ENCODE results near the gene MYCL. TPM values are rescaled to one million over a fixed set of nuclear protein-coding genes. Genes with fewer than 3 reads are reported as not detected.

The MYCL gene
- total RNA-seq, 1 experiment from 2014 or later, result 31.0 TPM

DNA sequence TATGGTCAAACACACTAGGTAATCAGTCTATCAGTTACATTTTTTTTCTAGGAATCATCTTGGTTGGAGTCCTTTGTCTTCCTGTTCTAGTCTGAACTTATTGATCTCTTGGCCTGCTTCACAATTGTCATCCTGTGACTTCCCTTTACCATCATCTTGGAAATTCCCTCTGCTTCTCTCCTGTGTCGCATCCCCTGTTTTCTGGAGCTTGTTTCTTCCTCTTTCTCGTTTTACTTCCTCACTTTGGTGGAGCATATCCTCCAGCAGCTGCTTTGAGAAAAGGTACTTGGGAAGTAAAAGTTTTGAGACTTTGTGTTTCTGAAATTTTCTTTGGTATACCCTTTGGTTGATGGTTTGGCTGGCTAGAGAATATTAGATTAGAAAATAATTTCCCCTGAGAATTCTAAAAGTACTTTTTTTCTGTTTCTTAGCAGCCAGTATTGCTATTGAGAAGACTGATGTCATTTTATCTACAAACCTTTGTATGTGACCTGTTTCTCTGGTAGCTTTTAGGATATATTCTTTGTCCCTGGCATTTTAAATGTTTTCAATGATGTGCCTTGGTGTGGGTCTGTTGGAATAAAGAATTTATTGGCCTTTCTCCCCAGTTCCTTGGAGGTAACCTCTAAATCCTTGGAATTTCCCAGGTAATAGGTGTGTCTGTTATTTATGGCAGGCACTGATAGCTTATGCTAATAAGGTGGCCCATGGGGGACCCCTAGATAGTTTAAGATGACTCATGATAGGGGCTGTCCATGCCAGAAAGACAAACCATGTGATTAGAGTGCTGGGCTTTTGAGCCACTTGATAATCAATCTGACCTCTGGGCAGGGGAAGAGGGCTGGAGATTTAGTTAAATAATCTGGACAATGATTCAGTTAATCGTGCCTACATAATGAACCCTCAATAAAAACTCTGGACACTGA is 6.1 kb upstream of the MYCL start (continued):
- TF ChIP-seq, protein P1, sequence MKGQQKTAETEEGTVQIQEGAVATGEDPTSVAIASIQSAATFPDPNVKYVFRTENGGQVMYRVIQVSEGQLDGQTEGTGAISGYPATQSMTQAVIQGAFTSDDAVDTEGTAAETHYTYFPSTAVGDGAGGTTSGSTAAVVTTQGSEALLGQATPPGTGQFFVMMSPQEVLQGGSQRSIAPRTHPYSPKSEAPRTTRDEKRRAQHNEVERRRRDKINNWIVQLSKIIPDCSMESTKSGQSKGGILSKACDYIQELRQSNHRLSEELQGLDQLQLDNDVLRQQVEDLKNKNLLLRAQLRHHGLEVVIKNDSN (CRISPR knock-in tag; IDR thresholded peaks at IDR 0.05), result no peak
- TF ChIP-seq SOX15 (CRISPR knock-in tag; IDR thresholded peaks at IDR 0.05), result no peak
- TF ChIP-seq RORB (CRISPR knock-in tag; IDR thresholded peaks at IDR 0.05), result no peak
- TF ChIP-seq, protein P2, sequence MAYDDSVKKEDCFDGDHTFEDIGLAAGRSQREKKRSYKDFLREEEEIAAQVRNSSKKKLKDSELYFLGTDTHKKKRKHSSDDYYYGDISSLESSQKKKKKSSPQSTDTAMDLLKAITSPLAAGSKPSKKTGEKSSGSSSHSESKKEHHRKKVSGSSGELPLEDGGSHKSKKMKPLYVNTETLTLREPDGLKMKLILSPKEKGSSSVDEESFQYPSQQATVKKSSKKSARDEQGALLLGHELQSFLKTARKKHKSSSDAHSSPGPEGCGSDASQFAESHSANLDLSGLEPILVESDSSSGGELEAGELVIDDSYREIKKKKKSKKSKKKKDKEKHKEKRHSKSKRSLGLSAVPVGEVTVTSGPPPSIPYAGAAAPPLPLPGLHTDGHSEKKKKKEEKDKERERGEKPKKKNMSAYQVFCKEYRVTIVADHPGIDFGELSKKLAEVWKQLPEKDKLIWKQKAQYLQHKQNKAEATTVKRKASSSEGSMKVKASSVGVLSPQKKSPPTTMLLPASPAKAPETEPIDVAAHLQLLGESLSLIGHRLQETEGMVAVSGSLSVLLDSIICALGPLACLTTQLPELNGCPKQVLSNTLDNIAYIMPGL (CRISPR knock-in tag; IDR thresholded peaks at IDR 0.05), result no peak

DNA sequence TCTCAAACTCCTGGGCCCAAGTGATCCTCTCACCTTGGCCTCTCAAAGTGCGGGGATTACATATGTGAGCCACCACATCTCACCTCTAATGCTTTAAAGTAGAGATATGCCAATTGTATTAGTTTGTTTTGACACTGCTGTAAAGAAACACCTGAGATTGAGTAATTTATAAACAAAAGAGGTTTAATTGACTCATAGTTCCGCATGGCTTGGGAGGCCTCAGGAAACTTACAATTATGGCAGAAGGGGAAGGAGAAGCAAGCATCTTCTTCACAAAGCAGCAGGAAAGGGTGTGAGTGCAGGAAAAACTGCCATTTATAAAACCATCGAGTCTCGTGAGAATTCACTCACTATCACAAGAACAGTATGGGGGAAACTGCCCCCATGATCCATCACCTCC is 3.5 kb upstream of the MYCL start:
- POLR2A ChIA-PET, result no interaction called here
- ATAC-seq (no peak), DNase-seq (ENCODE audit: low spot score) (no peak)
- TF ChIP-seq, protein P3, sequence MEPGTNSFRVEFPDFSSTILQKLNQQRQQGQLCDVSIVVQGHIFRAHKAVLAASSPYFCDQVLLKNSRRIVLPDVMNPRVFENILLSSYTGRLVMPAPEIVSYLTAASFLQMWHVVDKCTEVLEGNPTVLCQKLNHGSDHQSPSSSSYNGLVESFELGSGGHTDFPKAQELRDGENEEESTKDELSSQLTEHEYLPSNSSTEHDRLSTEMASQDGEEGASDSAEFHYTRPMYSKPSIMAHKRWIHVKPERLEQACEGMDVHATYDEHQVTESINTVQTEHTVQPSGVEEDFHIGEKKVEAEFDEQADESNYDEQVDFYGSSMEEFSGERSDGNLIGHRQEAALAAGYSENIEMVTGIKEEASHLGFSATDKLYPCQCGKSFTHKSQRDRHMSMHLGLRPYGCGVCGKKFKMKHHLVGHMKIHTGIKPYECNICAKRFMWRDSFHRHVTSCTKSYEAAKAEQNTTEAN (CRISPR knock-in tag; IDR thresholded peaks at IDR 0.05), result no peak
- no peak for TF ChIP-seq TEAD4 (CRISPR knock-in tag; IDR thresholded peaks at IDR 0.05)
- TF ChIP-seq HMGA2 (CRISPR knock-in tag; IDR thresholded peaks at IDR 0.05), result no peak
- TF ChIP-seq, protein P4, sequence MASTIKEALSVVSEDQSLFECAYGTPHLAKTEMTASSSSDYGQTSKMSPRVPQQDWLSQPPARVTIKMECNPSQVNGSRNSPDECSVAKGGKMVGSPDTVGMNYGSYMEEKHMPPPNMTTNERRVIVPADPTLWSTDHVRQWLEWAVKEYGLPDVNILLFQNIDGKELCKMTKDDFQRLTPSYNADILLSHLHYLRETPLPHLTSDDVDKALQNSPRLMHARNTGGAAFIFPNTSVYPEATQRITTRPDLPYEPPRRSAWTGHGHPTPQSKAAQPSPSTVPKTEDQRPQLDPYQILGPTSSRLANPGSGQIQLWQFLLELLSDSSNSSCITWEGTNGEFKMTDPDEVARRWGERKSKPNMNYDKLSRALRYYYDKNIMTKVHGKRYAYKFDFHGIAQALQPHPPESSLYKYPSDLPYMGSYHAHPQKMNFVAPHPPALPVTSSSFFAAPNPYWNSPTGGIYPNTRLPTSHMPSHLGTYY (CRISPR knock-in tag; IDR thresholded peaks at IDR 0.05), result no peak
- no peak for TF ChIP-seq ETV6 (CRISPR knock-in tag; IDR thresholded peaks at IDR 0.05)
- TF ChIP-seq, protein P1 (CRISPR knock-in tag; IDR thresholded peaks at IDR 0.05), result no peak
- TF ChIP-seq ATF1 (CRISPR knock-in tag; IDR thresholded peaks at IDR 0.05), result no peak
- Mint-ChIP-seq H3K27ac (no peak overlapping the region), H3K4me1 (peaks cover 15% of the 10 kb centered on the region), H3K27me3 (ENCODE audit: low read depth) (peaks cover 45% of the 10 kb centered on the region), H3K4me3 (no peak overlapping the region), H3K36me3 (peaks cover 19% of the 10 kb centered on the region), H3K9me3 (peaks cover 27% of the 10 kb centered on the region)
- CTCF ChIA-PET, result interaction anchor here (1.2 kb wide), 1 partner anchor 13 kb away, joined by 4 read pairs; no protein-coding TSS in a partner anchor

DNA sequence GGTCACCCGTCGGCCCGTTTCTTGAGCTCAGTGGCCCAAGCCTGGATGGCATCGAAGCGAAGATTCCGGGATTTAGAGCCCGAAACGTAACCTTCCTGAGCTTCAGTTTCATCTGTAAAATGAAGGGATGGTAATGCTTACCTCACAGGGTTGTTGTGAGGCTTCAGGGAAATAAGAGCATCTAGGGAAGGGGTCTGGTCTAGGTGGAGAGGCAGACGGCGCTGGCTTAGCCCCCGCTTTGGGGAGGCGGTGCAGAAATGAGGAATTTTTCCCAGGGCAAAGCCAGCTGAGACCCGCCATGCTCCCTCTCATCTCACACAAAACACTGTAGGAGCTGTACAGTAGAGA is 717 bp upstream of the MYCL start:
- peak overlapping the region; percentile 74; the same call in 1 of the 2 replicates for H3K27ac Mint-ChIP-seq
- no peak for DNase-seq (ENCODE audit: low spot score)
- ChIA-PET CTCF (interaction anchor here (0.5 to 4.3 kb wide), 51 partner anchors 9 to 436 kb away, joined by 3 to 98 read pairs (median 5); partner anchors contain the start of genes BMP8B, MFSD2A, PPIE and TRIT1), POLR2A (interaction anchor here (0.9 to 3.2 kb wide), 8 partner anchors 10 to 163 kb away, joined by 3 to 25 read pairs (median 4); partner anchors contain the start of genes PPIE and TRIT1)
- peaks cover 40% of the 10 kb centered on the region for H3K4me1 Mint-ChIP-seq
- H3K27me3 Mint-ChIP-seq (ENCODE audit: low read depth), result peaks cover 31% of the 10 kb centered on the region
- ATAC-seq, result no peak
- H3K9me3 Mint-ChIP-seq, result peaks cover 4% of the 10 kb centered on the region
- H3K4me3 Mint-ChIP-seq, result peak overlapping the region; percentile 65
- peaks cover 3% of the 10 kb centered on the region; the same call in 1 of the 2 replicates for H3K36me3 Mint-ChIP-seq
- TF ChIP-seq, protein P5, sequence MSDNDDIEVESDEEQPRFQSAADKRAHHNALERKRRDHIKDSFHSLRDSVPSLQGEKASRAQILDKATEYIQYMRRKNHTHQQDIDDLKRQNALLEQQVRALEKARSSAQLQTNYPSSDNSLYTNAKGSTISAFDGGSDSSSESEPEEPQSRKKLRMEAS (CRISPR knock-in tag; IDR thresholded peaks at IDR 0.05), result peak; percentile 12; the same call in 1 of the 2 replicates
- TF ChIP-seq, protein P6, sequence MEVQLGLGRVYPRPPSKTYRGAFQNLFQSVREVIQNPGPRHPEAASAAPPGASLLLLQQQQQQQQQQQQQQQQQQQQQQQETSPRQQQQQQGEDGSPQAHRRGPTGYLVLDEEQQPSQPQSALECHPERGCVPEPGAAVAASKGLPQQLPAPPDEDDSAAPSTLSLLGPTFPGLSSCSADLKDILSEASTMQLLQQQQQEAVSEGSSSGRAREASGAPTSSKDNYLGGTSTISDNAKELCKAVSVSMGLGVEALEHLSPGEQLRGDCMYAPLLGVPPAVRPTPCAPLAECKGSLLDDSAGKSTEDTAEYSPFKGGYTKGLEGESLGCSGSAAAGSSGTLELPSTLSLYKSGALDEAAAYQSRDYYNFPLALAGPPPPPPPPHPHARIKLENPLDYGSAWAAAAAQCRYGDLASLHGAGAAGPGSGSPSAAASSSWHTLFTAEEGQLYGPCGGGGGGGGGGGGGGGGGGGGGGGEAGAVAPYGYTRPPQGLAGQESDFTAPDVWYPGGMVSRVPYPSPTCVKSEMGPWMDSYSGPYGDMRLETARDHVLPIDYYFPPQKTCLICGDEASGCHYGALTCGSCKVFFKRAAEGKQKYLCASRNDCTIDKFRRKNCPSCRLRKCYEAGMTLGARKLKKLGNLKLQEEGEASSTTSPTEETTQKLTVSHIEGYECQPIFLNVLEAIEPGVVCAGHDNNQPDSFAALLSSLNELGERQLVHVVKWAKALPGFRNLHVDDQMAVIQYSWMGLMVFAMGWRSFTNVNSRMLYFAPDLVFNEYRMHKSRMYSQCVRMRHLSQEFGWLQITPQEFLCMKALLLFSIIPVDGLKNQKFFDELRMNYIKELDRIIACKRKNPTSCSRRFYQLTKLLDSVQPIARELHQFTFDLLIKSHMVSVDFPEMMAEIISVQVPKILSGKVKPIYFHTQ (CRISPR knock-in tag; IDR thresholded peaks at IDR 0.05), result no peak
- TF ChIP-seq CBFB (CRISPR knock-in tag; IDR thresholded peaks at IDR 0.05; ENCODE audit: low read depth), result 0 out of 2 replicates have a peak, but pooled peaks have one; percentile 1
- no peak for TF ChIP-seq TP53 (CRISPR knock-in tag; IDR thresholded peaks at IDR 0.05)
- TF ChIP-seq ESRRA (CRISPR knock-in tag; IDR thresholded peaks at IDR 0.05; ENCODE audit: borderline replicate concordance), result 0 out of 2 replicates have a peak, but pooled peaks have one; percentile 10
- TF ChIP-seq ZNF138 (CRISPR knock-in tag; conservative IDR thresholded peaks at IDR 0.05), result no peak
- 0 out of 2 replicates have a peak, but pooled peaks have one; percentile 6 for TF ChIP-seq FOXK1 (CRISPR knock-in tag; IDR thresholded peaks at IDR 0.05)
- TF ChIP-seq, protein P7, sequence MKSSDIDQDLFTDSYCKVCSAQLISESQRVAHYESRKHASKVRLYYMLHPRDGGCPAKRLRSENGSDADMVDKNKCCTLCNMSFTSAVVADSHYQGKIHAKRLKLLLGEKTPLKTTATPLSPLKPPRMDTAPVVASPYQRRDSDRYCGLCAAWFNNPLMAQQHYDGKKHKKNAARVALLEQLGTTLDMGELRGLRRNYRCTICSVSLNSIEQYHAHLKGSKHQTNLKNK (CRISPR knock-in tag; IDR thresholded peaks at IDR 0.05), result no peak
- TF ChIP-seq, protein P8, sequence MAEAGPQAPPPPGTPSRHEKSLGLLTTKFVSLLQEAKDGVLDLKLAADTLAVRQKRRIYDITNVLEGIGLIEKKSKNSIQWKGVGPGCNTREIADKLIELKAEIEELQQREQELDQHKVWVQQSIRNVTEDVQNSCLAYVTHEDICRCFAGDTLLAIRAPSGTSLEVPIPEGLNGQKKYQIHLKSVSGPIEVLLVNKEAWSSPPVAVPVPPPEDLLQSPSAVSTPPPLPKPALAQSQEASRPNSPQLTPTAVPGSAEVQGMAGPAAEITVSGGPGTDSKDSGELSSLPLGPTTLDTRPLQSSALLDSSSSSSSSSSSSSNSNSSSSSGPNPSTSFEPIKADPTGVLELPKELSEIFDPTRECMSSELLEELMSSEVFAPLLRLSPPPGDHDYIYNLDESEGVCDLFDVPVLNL (CRISPR knock-in tag; IDR thresholded peaks at IDR 0.05; ENCODE audit: borderline replicate concordance, low read depth), result no peak
